ENCODE data around the gene KLRB1.

DNA sequence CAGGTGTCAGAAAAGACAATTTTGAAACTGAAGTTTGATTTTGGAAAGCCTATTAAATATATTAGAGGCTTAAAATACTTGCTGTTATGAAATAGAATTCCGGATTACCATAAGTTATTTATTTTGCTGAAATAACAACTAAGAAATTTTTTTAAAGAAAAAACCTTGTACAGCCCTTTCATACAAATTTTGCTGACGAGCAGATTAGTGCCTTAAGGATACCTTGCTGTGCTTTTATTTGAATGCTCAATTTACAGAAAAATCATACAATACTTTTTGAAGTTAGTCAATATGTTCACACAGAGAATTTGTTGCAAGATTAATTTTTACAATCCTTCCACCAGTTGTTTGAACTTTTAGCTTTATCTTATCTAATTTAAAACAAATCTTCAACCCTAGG is 32.3 kb upstream of the KLRB1 start:
- no peak for TF ChIP-seq POLR2AphosphoS5 (IDR thresholded peaks at IDR 0.05)
- TF ChIP-seq, protein P1, sequence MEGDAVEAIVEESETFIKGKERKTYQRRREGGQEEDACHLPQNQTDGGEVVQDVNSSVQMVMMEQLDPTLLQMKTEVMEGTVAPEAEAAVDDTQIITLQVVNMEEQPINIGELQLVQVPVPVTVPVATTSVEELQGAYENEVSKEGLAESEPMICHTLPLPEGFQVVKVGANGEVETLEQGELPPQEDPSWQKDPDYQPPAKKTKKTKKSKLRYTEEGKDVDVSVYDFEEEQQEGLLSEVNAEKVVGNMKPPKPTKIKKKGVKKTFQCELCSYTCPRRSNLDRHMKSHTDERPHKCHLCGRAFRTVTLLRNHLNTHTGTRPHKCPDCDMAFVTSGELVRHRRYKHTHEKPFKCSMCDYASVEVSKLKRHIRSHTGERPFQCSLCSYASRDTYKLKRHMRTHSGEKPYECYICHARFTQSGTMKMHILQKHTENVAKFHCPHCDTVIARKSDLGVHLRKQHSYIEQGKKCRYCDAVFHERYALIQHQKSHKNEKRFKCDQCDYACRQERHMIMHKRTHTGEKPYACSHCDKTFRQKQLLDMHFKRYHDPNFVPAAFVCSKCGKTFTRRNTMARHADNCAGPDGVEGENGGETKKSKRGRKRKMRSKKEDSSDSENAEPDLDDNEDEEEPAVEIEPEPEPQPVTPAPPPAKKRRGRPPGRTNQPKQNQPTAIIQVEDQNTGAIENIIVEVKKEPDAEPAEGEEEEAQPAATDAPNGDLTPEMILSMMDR (IDR thresholded peaks at IDR 0.05): no peak
- no peak for TF ChIP-seq POLR2A (IDR thresholded peaks at IDR 0.05)
